ENCODE measurements around the gene SETD3. TPM values are rescaled to one million over a fixed set of nuclear protein-coding genes. Genes with fewer than 3 reads are reported as not detected.

The SETD3 gene
- polyA plus RNA-seq, 1 donor (not counting 4 experiments of a cell fraction or from before 2014, with no cell fraction given) = 48.1 TPM

DNA sequence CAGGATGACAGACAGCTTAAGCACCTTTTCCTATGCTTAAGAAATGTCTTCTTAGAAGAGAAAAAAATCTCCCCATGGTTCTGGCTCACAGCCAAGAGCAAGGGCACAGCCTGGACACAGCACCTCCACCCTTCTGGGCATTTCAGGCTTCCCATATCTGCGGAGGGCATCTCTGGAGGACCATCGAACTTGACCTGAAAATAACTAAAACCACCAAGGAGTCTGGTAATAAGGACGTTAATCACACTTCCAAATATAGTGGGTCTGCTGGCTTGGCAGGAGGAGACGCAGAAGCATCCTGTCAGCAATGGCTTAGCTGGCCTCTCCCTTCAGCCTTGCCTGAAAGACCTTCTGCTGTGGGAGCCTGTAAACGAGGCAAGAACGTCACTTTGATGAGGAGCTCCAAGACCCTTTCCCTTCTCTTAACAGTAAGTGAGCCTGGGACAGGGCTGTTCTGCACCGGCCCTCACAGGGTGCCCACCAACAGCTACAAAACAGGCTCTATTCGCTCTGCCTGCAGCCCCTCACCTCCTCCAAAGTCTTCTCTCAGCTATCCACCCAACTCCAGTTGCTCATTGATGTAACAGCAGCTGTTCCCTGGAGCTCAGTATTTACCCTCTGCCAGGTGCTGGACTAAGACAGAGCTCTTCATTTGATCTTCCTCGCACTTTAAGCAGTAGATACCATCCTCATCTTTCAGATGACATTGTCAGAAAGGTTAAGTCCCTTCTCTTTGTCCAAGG lies 13.2 kb downstream of the SETD3 start:
- Histone ChIP-seq H2AFZ (ENCODE audit: control insufficient read depth, low read length) (no peak overlapping the region), H3K4me1 (ENCODE audit: control insufficient read depth, extremely low read depth, insufficient read depth, low read length) (peaks cover 2% of the 10 kb centered on the region), H3K27me3 (ENCODE audit: control insufficient read depth, extremely low read depth, insufficient read depth, low read length) (no peaks in the 10 kb centered on the region), H3K79me2 (ENCODE audit: control insufficient read depth, insufficient read depth, low read length) (peaks cover 65% of the 10 kb centered on the region), H3K4me3 (ENCODE audit: control insufficient read depth in 2 of 3, extremely low read depth in 1 of 3, insufficient read depth in 2 of 3, low read depth in 1 of 3, low read length in 3 of 3) (no peak overlapping the region), H3K4me2 (ENCODE audit: control insufficient read depth, extremely low read depth, insufficient read depth, low read depth, low read length) (no peak overlapping the region), H3K9ac (ENCODE audit: control insufficient read depth, extremely low read depth, insufficient read depth, low read length) (no peak overlapping the region), H3K9me1 (ENCODE audit: control insufficient read depth, extremely low read depth, insufficient read depth, low read length) (no peaks in the 10 kb centered on the region), H3K9me3 (ENCODE audit: control insufficient read depth, low read depth, low read length) (no peaks in the 10 kb centered on the region), H3K27ac (ENCODE audit: control insufficient read depth, insufficient read depth, low read length) (no peak overlapping the region), H3K36me3 (ENCODE audit: control insufficient read depth in 2 of 2, extremely low read depth in 1 of 2, insufficient read depth in 2 of 2, low read length in 2 of 2) (peaks cover 7 to 21% of the 10 kb centered on the region in 2 experiments), H4K20me1 (ENCODE audit: control insufficient read depth, extremely low read depth, insufficient read depth, low read length) (peaks cover 4% of the 10 kb centered on the region)
- dilution Hi-C loops (cut with MboI; ENCODE audit: extremely low pct_ligation_motif_present, low sequenced_read_pairs) = no loop called here
- no peak for DNase-seq (ENCODE audit: low read depth, low spot score)
- no peak for TF ChIP-seq EZH2 (IDR thresholded peaks at IDR 0.05; ENCODE audit: low read length)
- TF ChIP-seq, protein P1, sequence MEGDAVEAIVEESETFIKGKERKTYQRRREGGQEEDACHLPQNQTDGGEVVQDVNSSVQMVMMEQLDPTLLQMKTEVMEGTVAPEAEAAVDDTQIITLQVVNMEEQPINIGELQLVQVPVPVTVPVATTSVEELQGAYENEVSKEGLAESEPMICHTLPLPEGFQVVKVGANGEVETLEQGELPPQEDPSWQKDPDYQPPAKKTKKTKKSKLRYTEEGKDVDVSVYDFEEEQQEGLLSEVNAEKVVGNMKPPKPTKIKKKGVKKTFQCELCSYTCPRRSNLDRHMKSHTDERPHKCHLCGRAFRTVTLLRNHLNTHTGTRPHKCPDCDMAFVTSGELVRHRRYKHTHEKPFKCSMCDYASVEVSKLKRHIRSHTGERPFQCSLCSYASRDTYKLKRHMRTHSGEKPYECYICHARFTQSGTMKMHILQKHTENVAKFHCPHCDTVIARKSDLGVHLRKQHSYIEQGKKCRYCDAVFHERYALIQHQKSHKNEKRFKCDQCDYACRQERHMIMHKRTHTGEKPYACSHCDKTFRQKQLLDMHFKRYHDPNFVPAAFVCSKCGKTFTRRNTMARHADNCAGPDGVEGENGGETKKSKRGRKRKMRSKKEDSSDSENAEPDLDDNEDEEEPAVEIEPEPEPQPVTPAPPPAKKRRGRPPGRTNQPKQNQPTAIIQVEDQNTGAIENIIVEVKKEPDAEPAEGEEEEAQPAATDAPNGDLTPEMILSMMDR (optimal IDR thresholded peaks at IDR 0.05 in 1 of 3, IDR thresholded peaks at IDR 0.05 in 1 of 3, conservative IDR thresholded peaks at IDR 0.05 in 1 of 3; ENCODE audit: extremely low read depth in 1 of 3, insufficient read depth in 2 of 3, low read length in 3 of 3) = no peak
- FAIRE-seq = no peak

DNA sequence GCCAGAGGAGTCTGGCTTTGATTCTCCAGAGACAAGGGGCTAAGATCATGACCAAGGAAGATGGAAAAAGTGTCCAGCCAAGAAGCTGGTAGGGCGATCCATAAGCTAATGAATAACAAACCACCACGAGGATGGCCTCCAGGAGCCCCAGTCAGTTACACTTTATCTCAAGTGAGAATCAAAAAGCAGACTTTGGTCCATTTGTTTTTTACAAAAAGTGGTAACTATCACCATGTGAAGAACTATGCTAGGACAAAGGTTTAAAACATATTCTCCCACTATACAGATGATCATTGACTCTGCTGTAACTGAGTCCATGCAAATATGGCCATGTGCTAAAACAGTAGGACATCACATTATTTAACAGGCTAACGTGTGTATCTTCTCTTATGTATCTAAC lies 13.9 kb downstream of the SETD3 start:
- Histone ChIP-seq H3K4me2 (ENCODE audit: control insufficient read depth, extremely low read depth, insufficient read depth, low read depth, low read length) (no peak overlapping the region), H2AFZ (ENCODE audit: control insufficient read depth, low read length) (no peak overlapping the region), H3K27me3 (ENCODE audit: control insufficient read depth, extremely low read depth, insufficient read depth, low read length) (no peaks in the 10 kb centered on the region), H3K4me1 (ENCODE audit: control insufficient read depth, extremely low read depth, insufficient read depth, low read length) (peaks cover 10% of the 10 kb centered on the region), H3K27ac (ENCODE audit: control insufficient read depth, insufficient read depth, low read length) (no peak overlapping the region), H4K20me1 (ENCODE audit: control insufficient read depth, extremely low read depth, insufficient read depth, low read length) (peaks cover 4% of the 10 kb centered on the region), H3K4me3 (ENCODE audit: control insufficient read depth in 2 of 3, extremely low read depth in 1 of 3, insufficient read depth in 2 of 3, low read depth in 1 of 3, low read length in 3 of 3) (no peak overlapping the region), H3K9me3 (ENCODE audit: control insufficient read depth, low read depth, low read length) (no peaks in the 10 kb centered on the region), H3K79me2 (ENCODE audit: control insufficient read depth, insufficient read depth, low read length) (peaks cover 58% of the 10 kb centered on the region), H3K36me3 (ENCODE audit: control insufficient read depth in 2 of 2, extremely low read depth in 1 of 2, insufficient read depth in 2 of 2, low read length in 2 of 2) (peaks cover 7 to 25% of the 10 kb centered on the region in 2 experiments), H3K9me1 (ENCODE audit: control insufficient read depth, extremely low read depth, insufficient read depth, low read length) (no peaks in the 10 kb centered on the region), H3K9ac (ENCODE audit: control insufficient read depth, extremely low read depth, insufficient read depth, low read length) (no peak overlapping the region)
- TF ChIP-seq, protein P1 (optimal IDR thresholded peaks at IDR 0.05 in 1 of 3, IDR thresholded peaks at IDR 0.05 in 1 of 3, conservative IDR thresholded peaks at IDR 0.05 in 1 of 3; ENCODE audit: extremely low read depth in 1 of 3, insufficient read depth in 2 of 3, low read length in 3 of 3) = no peak
- TF ChIP-seq EZH2 (IDR thresholded peaks at IDR 0.05; ENCODE audit: low read length) = no peak
- DNase-seq (ENCODE audit: low read depth, low spot score) = no peak
- no peak for FAIRE-seq
- dilution Hi-C loops (cut with MboI; ENCODE audit: extremely low pct_ligation_motif_present, low sequenced_read_pairs) = no loop called here

Data from keratinocyte (primary cell).